GM19455 (cell line): ENCODE measurements around the gene AKNAD1.
"Not testable (repeated sequence)": the region's sequence is repeated elsewhere in the genome, so short reads cannot be mapped to it uniquely, and the experiment has no call there.

Source experiments
- ATAC-seq: cut with Tn5 transposase; IDR thresholded peaks from one replicate; pipeline ENCODE4 v1.9.1; 2021; ENCODE audit not compliant: unreplicated experiment

Gene AKNAD1

DNA sequence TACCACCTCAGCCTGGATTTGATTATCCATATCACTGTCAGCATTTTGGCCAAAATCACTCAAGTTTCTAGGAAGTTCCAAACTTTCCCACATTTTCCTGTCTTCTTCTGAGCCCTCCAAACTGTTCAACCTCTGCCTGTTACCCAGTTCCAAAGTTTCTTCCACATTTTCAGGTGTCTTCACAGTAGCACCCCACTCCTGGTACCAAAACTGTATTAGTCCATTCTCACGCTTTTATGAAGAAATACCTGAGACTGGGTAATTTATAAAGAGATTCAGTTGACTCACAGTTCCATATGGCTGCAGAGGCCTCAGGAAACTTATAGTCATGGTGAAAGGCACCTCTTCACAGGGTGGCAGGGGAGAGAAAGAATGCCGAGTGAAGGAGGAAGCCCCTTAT is 71.0 kb downstream of the AKNAD1 start:
- ATAC-seq = no peak

DNA sequence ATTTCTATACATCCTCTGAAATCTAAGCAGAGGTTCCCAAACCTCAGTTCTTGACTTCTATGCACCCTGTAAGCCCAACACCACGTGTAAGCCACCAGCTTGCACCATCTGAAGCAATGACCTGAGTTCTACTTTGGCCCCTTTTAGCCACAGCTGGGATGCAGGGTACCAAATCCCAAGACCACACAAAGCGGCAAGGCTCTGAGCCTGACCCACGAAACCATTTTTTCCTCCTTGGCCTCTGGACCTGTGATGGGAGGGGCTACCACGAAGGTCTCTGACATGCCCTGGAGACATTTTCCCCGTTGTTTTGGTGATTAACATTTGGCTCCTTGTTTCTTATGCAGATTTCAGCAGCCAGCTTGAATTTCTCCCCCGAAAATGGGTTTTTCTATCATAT is 71.6 kb downstream of the AKNAD1 start:
- ATAC-seq = no peak

DNA sequence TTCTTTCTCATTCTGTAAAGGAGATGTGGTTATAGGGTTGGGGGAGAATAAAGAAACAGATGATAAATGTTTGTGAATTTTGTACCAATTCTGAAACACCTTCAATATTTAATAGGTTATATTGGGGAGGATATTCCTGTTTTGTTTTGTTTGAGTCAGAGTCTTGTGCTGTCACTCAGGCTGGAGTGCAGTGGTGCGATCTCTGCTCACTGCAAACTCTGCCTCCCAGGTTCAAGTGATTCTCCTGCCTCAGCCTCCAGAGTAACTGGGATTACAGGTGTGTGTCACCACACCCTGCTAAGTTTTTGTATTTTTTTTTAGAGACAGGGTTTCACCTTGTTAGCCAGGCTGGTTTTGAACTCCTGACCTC is 75.3 kb downstream of the AKNAD1 start:
- not testable (repeated sequence) for ATAC-seq

DNA sequence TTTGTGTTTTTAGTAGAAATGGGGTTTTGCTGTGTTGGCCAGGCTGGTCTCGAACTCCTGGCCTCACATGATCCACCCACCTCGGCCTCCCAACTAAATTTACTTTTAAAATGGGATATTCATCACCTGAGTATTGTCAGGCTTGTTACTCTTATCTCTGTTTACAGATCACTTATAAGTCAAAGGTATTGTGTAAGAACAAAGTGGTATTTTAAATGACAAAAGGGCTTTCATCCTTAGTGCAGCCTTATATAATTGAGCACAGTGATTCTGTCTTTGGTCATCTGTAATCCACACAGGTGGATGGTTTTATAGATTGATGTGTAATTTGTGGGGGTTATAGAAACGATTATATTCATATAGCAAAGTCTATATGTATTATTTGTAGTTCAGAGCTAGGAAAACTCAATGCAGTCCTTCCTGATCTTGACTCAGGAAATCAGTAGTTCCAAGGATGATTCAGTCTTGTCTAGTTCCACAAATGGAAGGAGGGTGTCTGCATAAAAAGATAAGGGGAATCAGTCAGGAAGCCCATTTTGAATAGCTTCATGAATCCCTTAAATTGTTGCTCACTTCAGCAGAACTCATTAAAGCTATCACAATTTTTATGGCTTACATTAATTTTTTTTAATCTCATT is 75.8 kb downstream of the AKNAD1 start:
- no peak for ATAC-seq

DNA sequence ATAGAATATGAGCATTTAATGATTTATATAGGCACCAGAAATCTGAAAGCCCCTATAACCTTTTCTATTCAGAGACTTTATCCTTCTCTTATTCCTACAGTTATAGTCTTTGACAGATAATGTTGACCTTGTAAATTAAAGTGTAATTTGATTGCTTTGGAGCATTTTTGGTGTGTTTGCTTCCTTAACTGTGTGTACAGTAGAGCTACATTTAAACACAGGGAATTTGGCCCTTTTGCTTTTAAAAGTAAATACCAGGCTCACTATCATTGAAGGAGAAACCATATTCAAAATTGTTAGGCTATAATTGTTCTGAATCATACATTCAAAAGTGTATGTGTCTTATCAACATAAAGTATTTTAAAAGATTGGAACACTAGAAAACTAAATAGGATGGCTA is 77.4 kb downstream of the AKNAD1 start:
- no peak for ATAC-seq

DNA sequence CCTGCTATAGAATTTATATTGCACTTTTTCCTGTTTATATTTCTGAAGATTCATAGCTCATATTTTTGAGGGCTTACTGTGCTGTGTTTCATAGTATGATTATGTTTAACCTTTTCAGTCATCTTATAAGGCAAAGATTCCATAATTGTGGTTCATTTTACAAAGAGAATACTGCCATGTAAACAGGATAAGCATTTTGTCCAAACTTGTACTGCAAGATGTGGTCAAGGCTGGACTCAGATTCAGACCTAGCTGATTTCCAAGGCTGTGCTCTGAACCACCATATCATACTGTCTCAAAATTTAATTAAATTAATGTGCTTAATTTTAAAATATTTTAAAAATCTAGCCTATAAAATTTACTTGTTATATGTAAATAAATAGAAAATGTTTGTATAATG is 79.1 kb downstream of the AKNAD1 start:
- no peak for ATAC-seq

DNA sequence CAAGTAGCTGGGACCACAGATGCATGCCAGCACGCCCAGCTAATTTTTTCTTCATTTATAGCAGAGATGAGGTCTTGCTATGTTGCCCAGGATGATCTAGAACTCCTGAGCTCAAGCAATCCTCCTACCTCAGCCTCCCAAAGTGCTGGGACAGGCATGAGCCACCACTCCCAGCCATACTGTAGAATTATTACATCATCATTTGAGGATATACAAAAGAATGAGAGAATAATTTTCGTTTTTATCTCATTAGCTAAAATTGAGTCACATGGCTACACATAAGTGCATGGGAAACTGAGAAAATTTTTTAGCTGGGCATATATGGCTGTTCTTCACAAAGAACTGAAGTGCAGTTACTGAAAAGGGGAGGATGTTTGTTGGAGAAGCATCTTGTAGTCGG is 89.2 kb downstream of the AKNAD1 start:
- ATAC-seq = no peak

DNA sequence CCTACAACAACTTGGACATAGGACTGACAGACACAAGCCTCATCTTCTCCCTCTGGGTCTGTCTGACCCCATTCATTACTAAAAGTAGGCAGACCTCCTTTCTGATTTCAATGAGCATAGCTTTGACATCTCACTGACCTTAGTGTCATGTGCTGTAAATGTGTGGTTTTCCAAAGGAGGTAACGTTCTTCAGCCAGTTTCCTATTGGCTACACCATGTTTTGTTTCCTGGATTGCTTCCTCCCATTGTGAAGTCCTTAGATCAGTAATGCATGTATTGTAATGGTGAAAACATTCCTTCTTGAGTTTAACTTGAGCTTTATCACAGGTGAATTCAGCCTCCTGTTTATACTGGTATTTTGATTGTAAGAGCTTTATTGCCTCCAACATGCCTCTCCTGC is 89.8 kb downstream of the AKNAD1 start:
- no peak for ATAC-seq
